GM04504 (cell line): Measurements from ENCODE around the gene COQ8A.

Experiments used
- DNase-seq: peaks from one replicate; pipeline ENCODE4 v3.0.0-alpha.2; 2012; ENCODE audit warnings: low read depth

Gene COQ8A

GRCh38 chr1:227032396-227032795, 92.3 kb downstream of the COQ8A start:
- DNase-seq: no peak

DNA sequence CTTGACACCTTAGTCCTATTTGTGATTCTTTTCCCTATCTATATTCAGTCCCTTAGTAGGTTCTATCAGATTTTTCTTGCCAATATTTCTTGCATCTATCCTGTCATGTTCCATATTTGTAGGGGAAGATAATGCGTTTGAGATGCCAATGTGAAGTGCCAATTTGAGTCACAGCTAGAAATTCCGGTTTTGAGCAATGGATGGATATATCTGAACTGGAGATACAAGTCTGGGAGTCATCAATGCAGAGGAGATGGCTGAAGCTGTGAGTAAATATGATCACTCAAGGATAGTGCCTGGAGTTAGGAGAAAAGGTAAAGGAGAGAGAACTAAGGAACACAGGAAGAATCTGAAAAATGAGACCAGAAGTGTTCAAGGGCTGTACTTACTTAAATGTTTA, 93.8 kb downstream of the COQ8A start:
- DNase-seq: no peak

DNA sequence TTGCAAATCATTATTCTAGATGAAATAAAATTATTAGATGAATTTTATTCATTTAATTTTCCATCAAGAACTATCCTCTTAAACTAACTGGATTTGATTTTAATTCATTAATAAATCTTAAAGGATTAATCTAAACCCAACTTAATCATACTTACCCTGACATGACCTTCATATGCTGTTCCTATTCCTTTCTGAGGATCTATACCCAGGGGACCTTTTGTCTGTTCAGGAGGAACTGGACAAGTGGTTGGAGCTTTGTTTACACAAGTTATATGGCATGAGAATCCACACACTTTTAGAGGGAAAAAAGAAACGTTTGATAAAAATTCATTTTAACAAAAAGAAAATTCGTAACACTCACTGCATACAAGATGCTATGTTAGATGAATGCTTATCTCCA, 95.2 kb downstream of the COQ8A start:
- DNase-seq: no peak

DNA sequence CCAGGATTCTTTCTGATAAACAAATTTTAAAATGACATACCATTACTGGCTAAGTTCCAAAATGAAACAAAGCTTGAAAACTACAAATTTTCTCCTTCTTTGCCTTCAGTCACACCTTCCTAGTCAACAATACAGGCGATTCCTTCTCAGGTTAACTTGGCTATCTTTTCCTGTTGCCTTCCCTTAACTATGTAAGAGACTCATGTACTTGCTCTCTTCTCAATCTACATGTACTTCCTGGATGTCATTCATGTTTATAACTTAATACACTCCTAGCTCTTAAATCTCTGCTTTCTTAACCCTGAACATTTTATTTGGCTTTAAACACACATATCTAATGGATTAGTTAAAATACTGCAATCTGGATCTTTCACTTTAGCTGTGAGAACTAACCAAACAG, 97.0 kb downstream of the COQ8A start:
- no peak for DNase-seq
